Panc1 (cell line): ENCODE measurements around the gene PLIN5. TPM values are rescaled to one million over a fixed set of nuclear protein-coding genes. Genes with fewer than 3 reads are reported as not detected.

Experiments
- ATAC-seq: fragments of 200-7000 bp; cut with Tn5 transposase; 2 replicates; pipeline ENCODE4 v1.9.1; 2020; ENCODE audit warnings: mild to moderate bottlenecking, moderate library complexity
- BruUV-seq: library from RNA; stranded (reverse); fragments of 400-500 nt; replicated peaks from 2 replicates; lab custom pipeline; 2021; lab: Mats Ljungman, UMichigan
- CTCF ChIA-PET: fragments of 300-600 bp; sonication (Branson Sonifier 250); formaldehyde crosslinking; loops from one replicate; lab custom pipeline; 2022; ENCODE audit warnings: antibody characterized with exemption; lab: Charles Lee
- POLR2A ChIA-PET: fragments of 300-600 bp; sonication (Branson Sonifier 250); formaldehyde crosslinking; loops from one replicate; lab custom pipeline; 2022; ENCODE audit warnings: antibody characterized with exemption; lab: Charles Lee
- DNase-seq: peaks from one replicate; pipeline ENCODE4 v3.0.0-alpha.2; 2010; ENCODE audit warnings: low read depth, low spot score
- H3K27ac ChIP-seq: 2 replicates; pipeline ENCODE4 v1.5.1; 2011; ENCODE audit warnings: mild to moderate bottlenecking, low read length, inconsistent platforms
- H3K27me3 ChIP-seq: fragments of 200-500 bp; sonication (Bioruptor generic); 2 replicates; pipeline ENCODE4 v1.6.0; 2014; ENCODE audit warnings: low read length, inconsistent platforms; ENCODE audit not compliant: control insufficient read depth, insufficient read depth
- H3K36me3 ChIP-seq: fragments of 200-500 bp; sonication (Bioruptor generic); 2 replicates; pipeline ENCODE4 v1.5.1; 2014; ENCODE audit warnings: inconsistent platforms, mild to moderate bottlenecking, low read length, moderate library complexity; ENCODE audit not compliant: control insufficient read depth, insufficient read depth
- H3K4me1 ChIP-seq: 2 replicates; pipeline ENCODE4 v1.5.1; 2011; ENCODE audit warnings: inconsistent platforms, mild to moderate bottlenecking, low read length, moderate library complexity; ENCODE audit not compliant: control insufficient read depth, insufficient read depth
- H3K4me3 ChIP-seq, 2 experiments: 2 replicates each; pipeline ENCODE4 v1.5.1; 2011 to 2012; ENCODE audit warnings: low read depth in 2 of 2, low read length in 2 of 2, mild to moderate bottlenecking in 2 of 2, inconsistent platforms in 1 of 2, moderate library complexity in 1 of 2
- H3K9me3 ChIP-seq: fragments of 200-500 bp; sonication (Bioruptor generic); 2 replicates; pipeline ENCODE4 v1.5.1; 2014; ENCODE audit warnings: low read depth, mild to moderate bottlenecking, inconsistent platforms, low read length, moderate library complexity; ENCODE audit not compliant: control insufficient read depth, insufficient read depth
- CTCF ChIP-seq: fragments of 450-650 bp; IDR thresholded peaks from 2 replicates; pipeline ENCODE4 v1.5.1; 2017; ENCODE audit warnings: mild to moderate bottlenecking
- POLR2AphosphoS5 ChIP-seq: IDR thresholded peaks from 2 replicates; pipeline ENCODE4 v1.6.1; 2012; ENCODE audit warnings: mild to moderate bottlenecking, low read depth, low read length, moderate library complexity
- REST ChIP-seq, 2 experiments: IDR thresholded peaks; 2 replicates each; pipeline ENCODE4 v1.6.1; 2011 to 2012; ENCODE audit warnings: low read depth in 2 of 2, control low read depth in 1 of 2, low read length in 1 of 2, mild to moderate bottlenecking in 1 of 2, moderate library complexity in 1 of 2; ENCODE audit not compliant: insufficient read depth in 1 of 2
- SIN3A ChIP-seq: IDR thresholded peaks from 2 replicates; pipeline ENCODE4 v1.6.1; 2012; ENCODE audit warnings: low read depth, mild to moderate bottlenecking, low read length, moderate library complexity, borderline replicate concordance; ENCODE audit not compliant: insufficient read depth
- TCF7L2 ChIP-seq: IDR thresholded peaks from 2 replicates; pipeline ENCODE4 v1.6.1; 2011; ENCODE audit warnings: mild to moderate bottlenecking, low read depth, low read length, inconsistent platforms
- in situ Hi-C: cut with HindIII; loops from 2 replicates; pipeline ENCODE4 v1.10.0; 2016; ENCODE audit warnings: low sequenced_read_pairs, low pct_unique_long_range_greater_than_20kb
- intact Hi-C: fragments of 100-400 bp; cut with micrococcal nuclease; formaldehyde crosslinking; loops from one replicate; pipeline ENCODE4 v1.10.0; 2022; ENCODE audit not compliant: unreplicated experiment
- total RNA-seq: library from RNA; stranded (reverse); gene quantifications from one replicate; pipeline ENCODE4 v1.2.1, GENCODE V29; 2021; ENCODE audit not compliant: unreplicated experiment

The PLIN5 gene
- total RNA-seq, 1 experiment from 2014 or later: 0.64 TPM

- intact Hi-C loops (no loop called here), in situ Hi-C loops (no loop called here)
- no peaks in the 10 kb centered on the region for H3K9me3 ChIP-seq
- BruUV-seq: no TSS peak
- H3K27ac ChIP-seq: no peak overlapping the region
- H3K4me1 ChIP-seq: no peaks in the 10 kb centered on the region
- DNase-seq (no peak), ATAC-seq (no peak)
- H3K36me3 ChIP-seq: no peaks in the 10 kb centered on the region
- no peak overlapping the region for H3K4me3 ChIP-seq
- no peak for TF ChIP-seq POLR2AphosphoS5
- no peak for TF ChIP-seq REST (IDR thresholded peaks at IDR 0.05; ENCODE audit: insufficient read depth in 1 of 2, low read depth in 2 of 2, low read length in 1 of 2)
- no peak for TF ChIP-seq SIN3A
- no peak for TF ChIP-seq TCF7L2
- no peak for TF ChIP-seq CTCF
- ChIA-PET POLR2A (no interaction called here), CTCF (no interaction called here)
- no peaks in the 10 kb centered on the region for H3K27me3 ChIP-seq
Observed at GRCh38 chr19:4501691-4502090, 33.3 kb downstream of the PLIN5 start.

GRCh38 chr19:4500841-4501591, 34.0 kb downstream of the PLIN5 start:
- intact Hi-C loops (no loop called here), in situ Hi-C loops (no loop called here)
- TF ChIP-seq SIN3A (no peak), REST (IDR thresholded peaks at IDR 0.05; ENCODE audit: insufficient read depth in 1 of 2, low read depth in 2 of 2, low read length in 1 of 2) (no peak), POLR2AphosphoS5 (no peak), CTCF (no peak), TCF7L2 (no peak)
- no TSS peak for BruUV-seq
- Histone ChIP-seq H3K36me3 (no peaks in the 10 kb centered on the region), H3K27ac (no peak overlapping the region), H3K9me3 (no peaks in the 10 kb centered on the region), H3K4me1 (no peaks in the 10 kb centered on the region), H3K4me3 (no peak overlapping the region), H3K27me3 (no peaks in the 10 kb centered on the region)
- ChIA-PET CTCF (interaction anchor here (0.7 kb wide), 1 partner anchor 34 kb away, joined by 5 read pairs; the partner anchor contains the start of gene PLIN5), POLR2A (no interaction called here)
- ATAC-seq (no peak), DNase-seq (no peak)
